Skeletal muscle tissue (tissue), 4 donors: ENCODE data around the gene EDA. TPM values are rescaled to one million over a fixed set of nuclear protein-coding genes. Genes with fewer than 3 reads are reported as not detected.

Source experiments
- H3K27ac ChIP-seq: one replicate; pipeline ENCODE4 v1.7.0; 2013; ENCODE audit warnings: mild to moderate bottlenecking, low read depth, low read length, inconsistent platforms
- H3K27me3 ChIP-seq, 3 donors: one replicate each; pipeline ENCODE4 v1.7.0; 2013; ENCODE audit warnings: low read length in 3 of 3; ENCODE audit not compliant: control insufficient read depth in 3 of 3, insufficient read depth in 3 of 3
- H3K36me3 ChIP-seq, 3 donors: one replicate each; pipeline ENCODE4 v1.7.0; 2013; ENCODE audit warnings: low read length in 3 of 3; ENCODE audit not compliant: control insufficient read depth in 3 of 3, insufficient read depth in 3 of 3
- H3K4me1 ChIP-seq, 3 donors: one replicate each; pipeline ENCODE4 v1.7.0; 2013; ENCODE audit warnings: low read length in 3 of 3, mild to moderate bottlenecking in 3 of 3; ENCODE audit not compliant: control insufficient read depth in 3 of 3, insufficient read depth in 3 of 3
- H3K4me3 ChIP-seq, 3 donors: one replicate each; pipeline ENCODE4 v1.7.0; 2013; ENCODE audit warnings: low read length in 3 of 3
- H3K9ac ChIP-seq, 3 donors: one replicate each; pipeline ENCODE4 v1.7.0; 2013; ENCODE audit warnings: low read length in 3 of 3, mild to moderate bottlenecking in 3 of 3, moderate library complexity in 2 of 3, low read depth in 1 of 3
- H3K9me3 ChIP-seq, 3 donors: one replicate each; pipeline ENCODE4 v1.7.0; 2013; ENCODE audit warnings: low read length in 3 of 3; ENCODE audit not compliant: control insufficient read depth in 3 of 3
- total RNA-seq: library from RNA; depleted of rRNA; stranded (reverse); fragments of >200 nt; gene quantifications from one replicate; pipeline ENCODE4 v1.2.3, GENCODE V29; 2014
- donor health status: Osteomylitis.

The EDA gene
- total RNA-seq, 1 donor from 2014 or later, result 11.0 TPM

DNA sequence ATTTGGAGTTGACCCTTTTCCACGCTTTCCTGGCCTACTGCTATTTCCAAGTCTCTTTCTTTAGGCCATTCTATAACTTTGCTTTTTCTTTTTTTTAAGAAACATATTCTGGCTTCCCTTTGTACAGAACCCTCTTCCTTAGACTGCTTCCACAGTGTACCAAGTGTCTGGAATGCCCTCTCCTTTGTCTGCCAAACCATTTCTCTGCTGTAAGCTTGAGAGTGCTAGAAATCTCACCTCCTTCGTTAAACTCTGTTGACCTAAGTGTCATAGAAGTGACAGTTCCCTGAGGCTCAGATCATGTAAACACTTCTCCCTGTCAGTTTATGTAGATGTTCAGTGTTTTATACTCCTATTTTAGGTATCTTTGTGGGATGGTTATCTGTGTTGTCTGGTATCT lies 108.4 kb downstream of the EDA start:
- no peaks in the 10 kb centered on the region for H3K4me1 ChIP-seq
- H3K9ac ChIP-seq, result no peak overlapping the region
- peaks cover 0 to 3% (median 0%) of the 10 kb centered on the region in 3 donors for H3K27me3 ChIP-seq
- H3K27ac ChIP-seq, result no peak overlapping the region
- H3K9me3 ChIP-seq, result no peaks in the 10 kb centered on the region
- H3K4me3 ChIP-seq, result no peak overlapping the region
- H3K36me3 ChIP-seq, result no peaks in the 10 kb centered on the region

DNA sequence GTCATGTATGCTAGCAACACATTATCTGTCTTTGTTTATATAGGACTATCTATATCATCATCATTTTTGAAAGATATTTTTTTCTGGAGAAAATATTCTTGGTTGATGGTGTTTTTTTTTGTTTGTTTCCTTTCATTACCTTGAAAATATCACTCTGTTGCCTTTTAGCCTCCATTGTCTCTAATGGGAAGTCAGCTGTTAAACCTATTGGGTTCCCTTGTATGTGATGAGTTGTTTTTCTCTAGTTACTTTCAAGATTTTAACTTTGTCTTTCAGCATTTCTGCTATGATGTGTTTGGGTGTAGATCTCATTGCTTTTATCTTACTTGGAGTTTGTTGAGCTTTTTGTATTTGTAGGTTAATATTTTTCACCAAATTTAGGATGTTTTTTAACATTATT lies 124.4 kb downstream of the EDA start:
- Histone ChIP-seq H3K9me3 (peaks cover 0 to 3% (median 0%) of the 10 kb centered on the region in 3 donors), H3K27me3 (no peaks in the 10 kb centered on the region), H3K36me3 (no peaks in the 10 kb centered on the region), H3K27ac (no peak overlapping the region), H3K4me1 (no peaks in the 10 kb centered on the region), H3K4me3 (no peak overlapping the region), H3K9ac (no peak overlapping the region)

DNA sequence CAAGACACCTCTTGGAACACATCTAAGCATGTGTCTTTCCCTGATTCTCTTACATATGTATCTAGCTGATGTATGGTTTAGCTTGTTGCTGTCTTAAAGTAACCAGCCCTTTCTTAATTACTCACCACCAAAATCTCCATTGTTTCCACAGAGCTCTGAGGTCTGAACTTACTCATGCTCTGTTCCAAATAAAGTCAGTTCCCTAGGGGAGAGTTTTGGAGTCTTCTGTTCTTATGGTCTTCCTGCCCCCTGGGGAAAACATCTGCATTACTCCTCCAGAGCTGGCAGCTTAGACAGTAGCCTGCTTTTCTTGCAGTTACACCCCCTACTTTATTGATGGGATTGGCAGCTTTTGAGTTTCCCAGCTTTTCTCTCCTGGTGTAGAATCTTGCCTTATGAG lies 125.8 kb downstream of the EDA start:
- H3K36me3 ChIP-seq, result no peaks in the 10 kb centered on the region
- no peak overlapping the region for H3K27ac ChIP-seq
- H3K4me1 ChIP-seq, result no peaks in the 10 kb centered on the region
- H3K27me3 ChIP-seq, result no peaks in the 10 kb centered on the region
- peaks cover 0 to 3% (median 0%) of the 10 kb centered on the region in 3 donors for H3K9me3 ChIP-seq
- no peak overlapping the region for H3K4me3 ChIP-seq
- no peak overlapping the region for H3K9ac ChIP-seq

DNA sequence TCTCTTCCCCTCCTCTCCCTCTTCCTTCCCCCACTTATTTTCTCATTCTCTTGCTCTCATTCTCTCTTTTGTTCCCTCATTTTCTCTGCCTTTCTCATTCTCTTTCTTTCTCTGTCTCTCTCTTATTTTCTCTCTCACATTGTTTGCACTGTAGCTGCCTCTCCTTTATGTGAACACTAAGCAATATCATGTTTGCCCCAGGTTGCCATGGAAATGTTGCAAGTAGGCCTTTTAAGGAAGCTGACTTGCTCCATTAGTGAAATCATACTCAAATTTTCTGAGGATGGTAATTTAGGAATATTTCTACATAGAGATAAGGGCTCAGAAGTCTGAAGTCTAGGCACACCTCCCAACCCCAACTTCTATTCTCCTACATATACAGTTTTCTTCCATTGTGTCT lies 130.1 kb downstream of the EDA start:
- H3K9me3 ChIP-seq, result peaks cover 0 to 3% (median 0%) of the 10 kb centered on the region in 3 donors
- no peak overlapping the region for H3K27ac ChIP-seq
- H3K4me1 ChIP-seq, result no peaks in the 10 kb centered on the region

DNA sequence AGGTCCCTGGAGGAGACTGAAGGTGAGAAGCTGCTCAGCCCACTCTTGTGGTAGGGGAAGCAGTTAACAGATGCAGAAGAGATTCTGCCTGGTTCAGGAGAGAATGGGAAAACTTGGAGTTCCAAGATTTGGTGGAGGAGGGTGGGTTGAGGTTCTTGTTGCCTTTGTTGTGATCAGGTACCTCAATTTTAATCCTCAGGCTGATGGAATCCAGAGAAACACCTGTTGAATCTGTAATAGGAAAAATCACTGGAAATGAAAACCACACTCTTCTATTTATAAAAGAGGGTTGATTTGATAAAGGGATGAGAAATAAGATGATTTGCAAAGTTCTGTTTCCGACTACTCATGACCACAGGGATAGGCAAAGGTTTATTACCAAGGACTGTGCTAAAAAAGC lies 132.1 kb downstream of the EDA start:
- Histone ChIP-seq H3K4me3 (no peak overlapping the region), H3K27ac (no peak overlapping the region), H3K36me3 (no peaks in the 10 kb centered on the region), H3K27me3 (no peaks in the 10 kb centered on the region), H3K9me3 (no peaks in the 10 kb centered on the region), H3K4me1 (no peaks in the 10 kb centered on the region), H3K9ac (no peak overlapping the region)

More for the DNA sequence above, 130.1 kb downstream of the EDA start:
- no peaks in the 10 kb centered on the region for H3K27me3 ChIP-seq
- no peak overlapping the region for H3K9ac ChIP-seq
- no peak overlapping the region for H3K4me3 ChIP-seq
- H3K36me3 ChIP-seq, result no peaks in the 10 kb centered on the region

DNA sequence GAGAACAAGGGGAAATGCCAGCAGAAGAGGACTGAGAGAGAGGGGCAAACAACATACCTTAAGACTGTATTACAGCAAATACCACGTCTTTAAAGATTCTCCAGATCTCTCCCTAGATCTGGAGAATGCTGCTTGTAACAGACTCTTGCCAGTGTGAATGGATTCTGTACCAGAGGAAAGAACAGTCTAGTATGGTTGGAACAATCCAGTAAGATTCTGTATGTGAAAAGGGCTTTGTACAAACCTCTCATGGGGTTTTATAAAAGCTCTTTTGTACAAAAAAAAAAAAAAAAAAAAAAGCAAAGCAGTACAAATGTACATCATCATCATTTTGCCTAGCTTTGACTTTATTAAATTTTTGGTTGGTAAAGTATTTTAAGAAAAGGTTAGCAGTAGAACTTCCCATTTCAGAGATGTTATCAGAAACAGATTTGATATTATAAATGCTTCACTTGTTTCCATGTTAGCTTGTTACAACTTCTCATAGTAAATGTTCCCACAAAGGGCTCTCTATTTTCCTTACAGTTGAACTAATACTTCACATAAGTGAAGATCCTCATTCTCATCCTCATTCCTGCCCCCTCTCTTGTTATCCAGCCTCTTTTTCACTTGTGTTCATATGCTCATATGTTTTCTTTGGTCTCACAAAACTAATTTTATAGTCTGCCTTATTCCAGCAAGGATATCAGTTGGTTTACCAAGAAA lies 144.2 kb downstream of the EDA start:
- Histone ChIP-seq H3K4me3 (no peak overlapping the region), H3K27me3 (no peaks in the 10 kb centered on the region), H3K36me3 (no peaks in the 10 kb centered on the region), H3K9ac (no peak overlapping the region), H3K27ac (no peak overlapping the region), H3K4me1 (no peaks in the 10 kb centered on the region), H3K9me3 (no peaks in the 10 kb centered on the region)

DNA sequence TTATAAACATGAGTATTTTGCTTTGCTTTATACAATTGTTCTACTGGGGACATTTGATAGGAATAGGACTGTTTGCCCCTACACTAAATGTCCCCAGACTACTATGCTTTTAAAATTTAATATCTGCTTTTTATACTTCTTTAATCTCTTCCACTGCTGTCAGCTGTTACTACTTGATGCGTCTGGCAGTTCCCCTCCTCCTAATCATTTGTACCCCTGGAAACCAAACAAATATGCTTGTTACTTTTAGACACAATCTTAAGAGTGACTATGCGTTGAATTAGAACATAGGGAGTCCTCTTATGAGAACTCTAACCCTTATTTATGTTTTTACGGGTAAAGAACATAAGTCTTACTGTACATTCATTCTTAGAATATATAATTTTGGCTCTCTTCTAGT lies 145.7 kb downstream of the EDA start:
- Histone ChIP-seq H3K9me3 (no peaks in the 10 kb centered on the region), H3K36me3 (no peaks in the 10 kb centered on the region), H3K27ac (no peak overlapping the region), H3K9ac (no peak overlapping the region), H3K4me3 (no peak overlapping the region), H3K4me1 (no peaks in the 10 kb centered on the region), H3K27me3 (no peaks in the 10 kb centered on the region)

DNA sequence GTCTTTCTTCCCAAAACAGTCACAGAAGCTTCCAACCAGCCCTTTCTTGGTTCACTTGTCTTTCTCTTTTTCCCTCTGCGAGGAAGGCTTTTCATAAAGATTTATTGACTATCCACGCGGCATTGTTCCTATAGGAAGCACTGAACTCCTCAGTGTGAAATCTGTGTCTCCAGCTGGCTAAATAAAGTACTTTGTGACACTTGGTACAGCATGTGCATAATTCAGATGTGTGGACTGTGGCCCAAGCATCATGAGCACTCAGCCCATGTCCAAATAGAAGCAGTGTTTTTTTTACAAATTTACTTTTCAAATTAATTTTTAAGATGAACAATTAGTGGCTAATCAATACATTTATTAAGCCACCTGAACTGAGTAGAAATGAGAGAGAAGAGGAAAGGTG lies 146.4 kb downstream of the EDA start:
- no peak overlapping the region for H3K4me3 ChIP-seq
- no peaks in the 10 kb centered on the region for H3K27me3 ChIP-seq
- no peak overlapping the region for H3K9ac ChIP-seq
- no peaks in the 10 kb centered on the region for H3K9me3 ChIP-seq
- no peaks in the 10 kb centered on the region for H3K36me3 ChIP-seq
- no peak overlapping the region for H3K27ac ChIP-seq
- H3K4me1 ChIP-seq, result no peaks in the 10 kb centered on the region

DNA sequence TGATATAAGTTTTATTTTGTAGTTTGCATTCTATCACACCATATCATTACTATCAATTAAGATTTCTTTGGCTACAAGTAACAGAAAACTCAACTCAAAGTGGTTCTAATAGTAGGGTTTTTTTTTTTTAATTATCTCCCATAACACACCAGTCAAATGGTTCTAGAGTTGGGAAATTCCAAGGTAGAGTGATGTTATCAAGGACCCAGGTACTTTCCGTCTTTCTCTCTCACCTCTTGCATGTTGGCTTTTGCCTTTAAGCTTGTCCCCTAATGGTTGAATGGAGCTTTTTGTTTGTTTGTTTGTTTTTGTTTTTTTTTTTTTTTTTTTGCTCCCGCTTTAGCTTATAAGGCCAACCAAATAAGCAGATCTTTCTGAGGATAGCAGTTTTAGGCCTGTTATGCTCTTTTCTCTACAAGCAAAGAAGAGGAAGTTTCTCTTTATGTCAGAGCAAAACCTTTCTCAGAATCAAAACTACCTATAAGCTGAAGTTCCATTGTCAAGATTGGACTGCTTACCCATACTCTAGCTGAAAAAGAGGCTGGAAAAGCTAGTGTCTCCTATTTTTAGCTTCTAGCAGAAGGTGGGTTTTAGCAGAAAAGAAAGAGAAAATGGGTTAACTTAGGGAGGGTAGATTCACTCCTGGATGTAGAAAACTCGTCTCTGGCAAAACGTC lies 177.5 kb downstream of the EDA start:
- Histone ChIP-seq H3K9ac (no peak overlapping the region), H3K9me3 (no peaks in the 10 kb centered on the region), H3K4me3 (no peak overlapping the region)

DNA sequence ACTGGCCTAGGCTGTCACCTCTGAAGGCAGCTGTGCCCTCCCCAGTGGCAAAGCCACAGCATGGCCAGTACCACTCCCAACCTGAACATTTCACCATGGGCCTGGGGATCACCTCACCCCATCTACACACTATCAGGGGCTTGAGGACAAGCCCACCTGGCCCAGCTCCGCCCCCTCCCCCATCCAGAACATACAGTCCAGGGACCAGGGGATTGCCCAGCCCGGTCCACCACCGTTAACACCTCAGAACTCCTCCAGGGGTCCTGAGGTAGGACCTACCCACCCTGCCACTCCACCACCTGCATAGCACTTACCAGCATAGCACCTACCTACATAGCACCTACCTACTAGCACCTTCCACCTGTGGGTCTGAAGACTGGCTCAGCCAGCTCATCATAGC lies 179.8 kb downstream of the EDA start:
- H3K27ac ChIP-seq, result no peak overlapping the region
- no peaks in the 10 kb centered on the region for H3K4me1 ChIP-seq
- H3K9ac ChIP-seq, result no peak overlapping the region
- H3K4me3 ChIP-seq, result no peak overlapping the region
- H3K9me3 ChIP-seq, result no peaks in the 10 kb centered on the region
- no peaks in the 10 kb centered on the region for H3K27me3 ChIP-seq
- no peaks in the 10 kb centered on the region for H3K36me3 ChIP-seq

More for the DNA sequence above, 177.5 kb downstream of the EDA start:
- H3K36me3 ChIP-seq, result no peaks in the 10 kb centered on the region
- H3K27ac ChIP-seq, result no peak overlapping the region
- H3K4me1 ChIP-seq, result no peaks in the 10 kb centered on the region
- no peaks in the 10 kb centered on the region for H3K27me3 ChIP-seq
